Sigmoid colon (tissue), 3 donors: ENCODE measurements around the gene GDPD5.

Experiments used
- CTCF ChIP-seq, 4 experiments: fragments of 450-650 bp in 3 of 4; fragments of 200-600 bp in 1 of 4; IDR thresholded peaks; one replicate each; pipeline ENCODE4 v1.5.1; 2016 to 2019; ENCODE audit warnings: antibody characterized with exemption in 4 of 4, mild to moderate bottlenecking in 3 of 4, moderate library complexity in 2 of 4
- POLR2A ChIP-seq, 2 donors: fragments of 450-650 bp; IDR thresholded peaks; one replicate each; pipeline ENCODE4 v1.6.1; 2016; ENCODE audit warnings: antibody characterized with exemption in 2 of 2, mild to moderate bottlenecking in 2 of 2, moderate library complexity in 2 of 2

GRCh38 chr11:75537740-75538139 is 12.0 kb upstream of the GDPD5 start:
- TF ChIP-seq CTCF (IDR thresholded peaks at IDR 0.05), result no peak
- TF ChIP-seq POLR2A (IDR thresholded peaks at IDR 0.05), result no peak
